Right lobe of liver (tissue), 6 donors: ENCODE results near the gene OSBPL2. TPM values are rescaled to one million over a fixed set of nuclear protein-coding genes. Genes with fewer than 3 reads are reported as not detected.

Source experiments
- ATAC-seq, 4 donors: fragments of 200-7000 bp; cut with Tn5 transposase; one replicate each; pipeline ENCODE4 v1.9.1; 2020; ENCODE audit warnings: mild to moderate bottlenecking in 4 of 4, moderate library complexity in 4 of 4
- DNase-seq, 3 donors: peaks; one replicate each; pipeline ENCODE4 v3.0.0-alpha.2; 2020
- H3K27ac ChIP-seq, 3 donors: fragments of 200-600 bp; one replicate each; pipeline ENCODE4 v1.8.0; 2022
- H3K27me3 ChIP-seq, 2 donors: fragments of 200-600 bp; one replicate each; pipeline ENCODE4 v1.8.0; 2022
- H3K36me3 ChIP-seq, 4 donors: fragments of 200-600 bp; sonication (generic) in 1 of 4; one replicate each; pipeline versions ENCODE4 v1.5.1 to v1.8.0; 2017 to 2022; ENCODE audit warnings: control low read depth in 1 of 4
- H3K4me1 ChIP-seq, 4 donors: fragments of 200-600 bp; sonication (generic) in 1 of 4; one replicate each; pipeline versions ENCODE4 v1.5.1 to v1.8.0; 2017 to 2022; ENCODE audit warnings: control low read depth in 1 of 4
- H3K4me3 ChIP-seq, 3 donors: fragments of 200-600 bp; one replicate each; pipeline ENCODE4 v1.8.0; 2022
- H3K9me3 ChIP-seq, 4 donors: fragments of 200-600 bp; sonication (generic) in 1 of 4; one replicate each; pipeline versions ENCODE4 v1.5.1 to v1.8.0; 2017 to 2022; ENCODE audit warnings: control low read depth in 1 of 4
- CTCF ChIP-seq, 4 donors: fragments of 200-600 bp in 3 of 4; fragments of 450-650 bp in 1 of 4; IDR thresholded peaks; one replicate each; pipeline versions ENCODE4 v1.5.1 to v1.8.0; 2016 to 2022; ENCODE audit warnings: antibody characterized with exemption in 4 of 4, mild to moderate bottlenecking in 2 of 4
- POLR2A ChIP-seq: fragments of 450-650 bp; IDR thresholded peaks from one replicate; pipeline ENCODE4 v1.6.1; 2017; ENCODE audit warnings: antibody characterized with exemption, mild to moderate bottlenecking
- WGBS: methylation state at CpG from one replicate; pipeline ENCODE4 v1.1.6; 2018; ENCODE audit warnings: low coverage, low lambda C conversion rate; ENCODE audit not compliant: insufficient coverage; ENCODE audit errors: missing lambda C conversion rate; 5-methylcytosine and 5-hydroxymethylcytosine counted together
- intact Hi-C, 2 donors: fragments of 100-400 bp; cut with DNase I; formaldehyde crosslinking; loops; one replicate each; pipeline versions ENCODE4 v1.11.2 to v1.14.1; 2022
- total RNA-seq, 6 experiments: library from RNA; depleted of rRNA in 2 of 6; stranded (reverse); fragments of >200 nt in 2 of 6; fragmentation: NEBNext Ultra II Directional in 3 of 6; extraction: Animal tissue kit (Norgen Biotek cat#: 25700) in 3 of 6; gene quantifications; one replicate each; pipeline versions ENCODE4 v1.1.0 to v1.2.4, GENCODE V29; 2016 to 2023
- donor health status: DM: no; HTN: yes; CAD: no.
- donor health status: DM: no; HTN: no; CAD: no.
- donor health status: DM: no; HTN: no; CAD: no.
- donor health status: DM: no; HTN: yes; CAD: no.
- donor health status: DM: no; HTN: yes; CAD: no.

OSBPL2 gene
- total RNA-seq, 6 experiments from 2014 or later: 15.6 to 27.8 (median 21.2) TPM

GRCh38 chr20:62323146-62323979, 85.0 kb downstream of the OSBPL2 start:
- ATAC-seq (no peak), DNase-seq (no peak)
- 91% methylated on average over 6 of the region's 52 CpGs for WGBS

GRCh38 chr20:62323980-62324906, 85.9 kb downstream of the OSBPL2 start:
- H3K4me3 ChIP-seq: no peak overlapping the region
- TF ChIP-seq CTCF (IDR thresholded peaks at IDR 0.05) (no peak), POLR2A (no peak)
- H3K27ac ChIP-seq: no peak overlapping the region
- H3K9me3 ChIP-seq: no peaks in the 10 kb centered on the region
- 60% methylated on average over 2 of the region's 25 CpGs for WGBS
- intact Hi-C loops: no loop called here
- ATAC-seq (peak in 3 of 4 donors; percentile 18 to 49 (median 24)), DNase-seq (peak; percentile 43 to 83 (median 83))
- H3K27me3 ChIP-seq: no peaks in the 10 kb centered on the region
- peaks cover 0 to 8% (median 0%) of the 10 kb centered on the region in 4 donors for H3K4me1 ChIP-seq
- peaks cover 0 to 11% (median 4%) of the 10 kb centered on the region in 4 donors for H3K36me3 ChIP-seq

More at GRCh38 chr20:62323146-62323979, 85.0 kb downstream of the OSBPL2 start:
- intact Hi-C loops: no loop called here
- Histone ChIP-seq H3K27me3 (no peaks in the 10 kb centered on the region), H3K36me3 (peaks cover 0 to 11% (median 4%) of the 10 kb centered on the region in 4 donors), H3K4me1 (peaks cover 0 to 8% (median 0%) of the 10 kb centered on the region in 4 donors), H3K9me3 (no peaks in the 10 kb centered on the region), H3K4me3 (no peak overlapping the region), H3K27ac (no peak overlapping the region)
- TF ChIP-seq CTCF (IDR thresholded peaks at IDR 0.05): no peak
- TF ChIP-seq POLR2A: no peak

GRCh38 chr20:62325172-62325905, 87.0 kb downstream of the OSBPL2 start:
- peaks cover 0 to 11% (median 4%) of the 10 kb centered on the region in 4 donors for H3K36me3 ChIP-seq
- TF ChIP-seq POLR2A (no peak), CTCF (IDR thresholded peaks at IDR 0.05) (no peak)
- no peak overlapping the region for H3K27ac ChIP-seq
- H3K4me1 ChIP-seq: peaks cover 0 to 7% (median 0%) of the 10 kb centered on the region in 4 donors
- no peak overlapping the region for H3K4me3 ChIP-seq
- intact Hi-C loops: no loop called here
- no peak for ATAC-seq
- DNase-seq: no peak
- 97% methylated on average over 5 of the region's 14 CpGs for WGBS
- no peaks in the 10 kb centered on the region for H3K9me3 ChIP-seq
- H3K27me3 ChIP-seq: no peaks in the 10 kb centered on the region

GRCh38 chr20:62326559-62326958, 88.2 kb downstream of the OSBPL2 start:
- Histone ChIP-seq H3K4me1 (peaks cover 0 to 3% (median 0%) of the 10 kb centered on the region in 4 donors), H3K9me3 (no peaks in the 10 kb centered on the region), H3K36me3 (peaks cover 0 to 11% (median 4%) of the 10 kb centered on the region in 4 donors), H3K27me3 (no peaks in the 10 kb centered on the region), H3K27ac (no peak overlapping the region), H3K4me3 (no peak overlapping the region)
- DNase-seq (no peak), ATAC-seq (no peak)
- WGBS: 88% methylated on average over 4 of the region's 14 CpGs
- no peak for TF ChIP-seq CTCF (IDR thresholded peaks at IDR 0.05)
- no peak for TF ChIP-seq POLR2A
- intact Hi-C loops: no loop called here
